Frontal cortex (tissue), 4 donors: Measurements from ENCODE around the gene TENM4. TPM values are rescaled to one million over a fixed set of nuclear protein-coding genes. Genes with fewer than 3 reads are reported as not detected.

ENCODE experiments used
- DNase-seq, 2 donors: peaks; one replicate each; pipeline ENCODE4 v3.0.0; 2012; ENCODE audit warnings: low spot score in 2 of 2
- FAIRE-seq: peaks from 2 replicates; lab custom pipeline; 2012; peaks lifted over from hg19 to GRCh38; lab: Jason Lieb, UNC
- total RNA-seq: library from RNA; depleted of rRNA; stranded (reverse); fragments of >200 nt; gene quantifications from one replicate; pipeline ENCODE4 v1.2.3, GENCODE V29; 2014
- donor health status: control.
- donor health status: control.
- donor health status: control.

TENM4 gene
- total RNA-seq, 1 donor from 2014 or later = 55.0 TPM

DNA sequence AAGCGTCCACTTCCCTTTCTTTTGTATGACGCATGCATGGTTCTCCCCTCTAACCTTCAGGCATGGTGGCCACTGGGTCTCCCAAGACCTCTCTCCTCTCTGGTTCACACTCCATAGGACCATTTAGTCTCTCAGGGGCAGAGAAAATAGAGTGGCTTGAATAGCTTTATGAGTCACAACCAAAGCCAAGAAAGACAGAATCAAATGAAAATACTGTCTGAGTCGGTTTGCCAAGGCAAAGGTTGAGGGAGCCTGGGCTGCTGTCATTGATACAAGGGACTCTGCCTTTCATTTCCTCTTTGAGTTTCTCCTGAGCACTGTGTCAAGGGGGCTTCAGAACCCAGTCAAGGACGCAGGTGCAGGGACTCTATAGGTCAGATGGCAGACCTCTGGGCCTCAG, 44.2 kb downstream of the TENM4 start:
- DNase-seq (no peak), FAIRE-seq (no peak)

DNA sequence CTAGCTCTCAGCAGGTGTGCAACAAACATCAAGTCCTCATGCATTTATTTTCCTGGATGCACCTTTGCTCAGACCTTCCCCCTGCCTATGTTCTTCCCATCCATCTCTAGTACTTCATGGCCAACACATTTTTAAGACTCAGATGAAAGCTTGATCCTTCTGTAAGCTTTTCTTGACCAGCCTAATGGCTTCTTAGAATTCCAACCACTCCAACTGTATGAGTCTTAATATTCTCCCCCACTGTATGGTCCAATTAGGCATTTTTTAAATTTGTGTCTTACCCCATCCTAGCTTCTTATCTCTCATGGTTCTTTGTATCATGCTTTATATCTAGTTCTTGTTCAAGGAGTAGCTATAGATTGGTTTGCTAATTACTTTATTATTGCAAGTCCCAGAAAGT, 44.8 kb downstream of the TENM4 start:
- FAIRE-seq (no peak), DNase-seq (no peak)

DNA sequence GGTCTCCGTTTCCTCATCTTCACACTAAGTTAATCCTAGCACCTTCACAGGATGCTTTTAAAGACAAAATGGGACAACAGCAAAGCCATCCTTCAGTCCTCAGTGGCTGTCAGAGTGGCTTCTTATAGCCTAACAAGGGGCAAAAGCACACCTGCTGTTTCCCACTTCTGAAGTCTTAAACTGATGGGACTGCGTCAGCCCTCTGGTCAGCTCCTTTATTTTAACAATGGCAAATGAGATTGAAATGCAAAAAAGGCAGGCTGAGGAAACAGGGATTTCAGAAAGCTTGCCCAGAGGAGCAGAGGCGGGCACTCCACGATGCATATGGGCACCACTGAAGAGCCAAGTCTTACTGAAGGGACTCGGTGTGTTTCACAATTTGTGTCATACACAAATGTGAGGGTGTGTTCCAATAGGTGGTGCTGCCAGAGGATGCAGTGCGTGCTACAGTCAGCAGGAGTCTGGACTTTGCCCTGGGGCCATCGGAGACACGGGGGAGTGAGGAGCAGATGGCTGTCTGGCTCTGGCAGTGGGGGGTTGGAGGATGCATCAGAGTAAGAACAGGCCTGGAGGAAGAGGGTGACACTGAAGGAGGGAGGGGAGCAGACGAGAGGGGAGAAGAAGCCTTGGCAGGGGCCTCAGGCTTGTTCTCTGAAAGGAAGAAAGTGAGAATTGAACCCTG, 47.3 kb downstream of the TENM4 start:
- no peak for FAIRE-seq
- no peak for DNase-seq

- DNase-seq (no peak), FAIRE-seq (no peak)
Measured at GRCh38 chr11:79392161-79392560, 48.7 kb downstream of the TENM4 start.

DNA sequence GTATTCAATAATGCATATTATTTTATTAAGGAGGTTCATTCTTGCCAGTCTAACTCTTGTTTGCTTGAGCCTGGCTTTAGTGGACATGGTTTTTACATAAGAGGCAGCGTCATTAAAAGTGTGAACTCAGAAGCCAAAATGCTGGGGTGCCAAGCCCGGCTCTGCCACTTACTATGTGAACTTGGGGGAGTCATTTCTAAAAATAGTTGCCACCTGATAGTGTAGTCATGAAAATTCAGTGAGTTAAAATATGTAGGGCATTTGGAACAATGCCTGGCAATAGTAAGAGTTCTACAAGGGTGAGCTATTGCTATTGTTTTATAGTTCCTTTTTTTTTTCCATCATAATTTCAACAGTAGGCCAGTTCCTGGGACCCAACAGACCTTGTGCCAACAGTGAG, 49.9 kb downstream of the TENM4 start:
- DNase-seq (no peak), FAIRE-seq (no peak)

GRCh38 chr11:79390477-79390876, 50.4 kb downstream of the TENM4 start:
- DNase-seq = no peak
- FAIRE-seq = no peak

GRCh38 chr11:79388201-79388600, 52.6 kb downstream of the TENM4 start:
- no peak for DNase-seq
- no peak for FAIRE-seq

DNA sequence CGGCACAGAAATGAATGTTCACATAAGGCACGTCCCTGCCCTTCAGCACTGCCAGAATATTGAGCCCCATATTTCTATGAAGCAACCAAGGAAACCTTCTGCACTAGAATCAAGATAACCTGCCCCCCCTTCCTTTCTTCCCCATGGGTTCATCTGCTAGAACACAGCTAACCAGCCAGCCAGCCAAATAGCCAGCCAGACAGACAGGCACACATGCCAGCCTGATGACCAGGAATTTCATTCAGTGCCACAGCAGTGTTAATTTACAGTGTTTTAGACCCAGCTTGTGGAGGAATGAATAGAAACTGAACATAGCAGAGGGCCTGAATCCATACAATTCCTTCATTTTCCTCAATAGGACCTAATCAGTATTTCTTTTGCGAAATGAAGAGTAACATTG, 57.0 kb downstream of the TENM4 start:
- no peak for DNase-seq
- FAIRE-seq = no peak

DNA sequence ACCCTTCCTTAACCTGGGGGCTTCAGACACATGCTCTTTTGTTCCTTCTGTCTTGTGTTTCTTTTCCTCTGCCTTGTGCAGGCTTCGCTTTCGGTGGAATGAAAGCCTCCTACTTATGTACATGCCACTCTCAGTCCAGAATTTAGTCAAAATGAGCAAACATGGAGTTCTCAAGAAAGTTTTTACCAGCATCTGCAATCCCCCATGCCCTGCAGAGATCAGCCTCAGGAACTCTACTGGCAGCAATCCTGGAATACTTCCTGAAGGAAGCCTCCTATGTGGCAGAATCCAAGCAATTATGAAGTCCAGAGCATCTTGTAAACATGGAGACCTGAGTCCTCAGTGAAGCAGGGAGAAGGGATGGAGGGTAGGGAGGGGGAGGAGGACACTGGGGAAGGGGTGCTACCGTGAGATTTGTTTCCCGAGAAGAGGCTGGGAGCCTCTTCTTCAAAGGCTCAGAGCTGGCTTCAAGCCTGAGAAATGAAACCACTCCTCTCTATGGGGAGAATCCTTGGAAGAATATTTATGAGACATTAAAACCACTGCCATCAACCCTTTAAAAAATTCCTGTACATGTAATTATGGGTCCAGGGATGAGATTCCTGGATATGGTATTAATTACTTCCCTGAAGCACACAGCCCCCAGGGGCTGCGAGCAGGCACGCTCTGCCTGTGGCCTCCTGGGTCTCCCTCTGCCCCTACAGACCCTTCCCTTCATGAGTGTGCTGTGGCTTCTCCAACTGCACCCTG, 58.4 kb downstream of the TENM4 start:
- FAIRE-seq = no peak
- DNase-seq = no peak

DNA sequence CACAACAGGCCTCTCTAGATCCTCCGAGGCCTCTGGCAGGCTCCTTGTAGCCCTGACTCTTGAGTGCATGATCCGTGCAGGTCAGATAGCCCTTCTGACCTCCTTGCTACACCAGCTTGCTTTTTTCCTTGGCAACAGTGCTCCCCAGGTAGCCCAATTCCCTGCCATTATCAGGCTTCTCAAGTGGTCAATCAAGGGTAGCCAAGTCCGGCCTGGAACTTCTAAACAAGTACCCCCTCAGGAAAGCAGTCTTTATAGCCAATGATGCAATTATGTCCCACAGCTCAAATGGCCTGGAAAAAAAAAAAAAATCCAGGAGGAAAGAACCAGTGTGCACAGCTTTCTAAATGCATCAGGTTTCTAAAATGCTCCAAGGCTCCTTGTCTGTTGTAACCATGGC, 59.8 kb downstream of the TENM4 start:
- DNase-seq (no peak), FAIRE-seq (no peak)

- DNase-seq (no peak), FAIRE-seq (no peak)
Measured at GRCh38 chr11:79377406-79377805, 63.4 kb downstream of the TENM4 start.

DNA sequence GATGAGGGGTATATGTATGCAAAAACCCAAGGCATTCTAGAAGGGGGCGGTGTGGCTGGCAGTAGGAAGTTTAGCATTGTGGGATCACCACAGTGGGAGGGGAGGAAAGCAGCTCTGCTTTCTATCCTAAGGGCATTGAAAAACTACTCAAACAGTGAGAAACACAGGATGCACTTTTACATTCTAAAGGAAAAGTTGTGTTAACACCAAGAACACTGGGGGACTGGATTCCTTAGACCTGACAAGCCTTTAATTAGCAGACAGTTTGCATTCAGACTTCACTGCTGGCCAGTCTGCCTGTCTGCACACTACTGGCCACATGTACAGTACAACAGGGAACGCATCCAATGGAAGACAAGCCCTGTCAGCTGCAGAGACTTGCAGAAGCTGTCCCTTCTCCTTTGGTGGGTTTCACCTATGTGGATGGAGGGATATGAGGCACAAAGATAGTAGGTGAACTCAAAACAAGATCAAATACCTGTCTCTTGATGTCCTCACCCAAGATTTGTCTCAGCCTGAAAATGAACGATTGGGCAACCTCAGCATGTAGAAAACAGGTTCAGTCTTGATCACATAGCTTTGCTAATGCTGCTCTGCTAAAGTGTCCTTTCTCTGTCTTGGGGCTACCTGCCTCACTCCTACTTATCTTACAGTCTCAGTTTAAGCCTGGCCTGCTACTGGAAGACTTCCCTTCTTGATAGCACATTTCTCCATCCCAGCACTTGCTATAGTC, 64.8 kb downstream of the TENM4 start:
- FAIRE-seq (no peak), DNase-seq (no peak)

DNA sequence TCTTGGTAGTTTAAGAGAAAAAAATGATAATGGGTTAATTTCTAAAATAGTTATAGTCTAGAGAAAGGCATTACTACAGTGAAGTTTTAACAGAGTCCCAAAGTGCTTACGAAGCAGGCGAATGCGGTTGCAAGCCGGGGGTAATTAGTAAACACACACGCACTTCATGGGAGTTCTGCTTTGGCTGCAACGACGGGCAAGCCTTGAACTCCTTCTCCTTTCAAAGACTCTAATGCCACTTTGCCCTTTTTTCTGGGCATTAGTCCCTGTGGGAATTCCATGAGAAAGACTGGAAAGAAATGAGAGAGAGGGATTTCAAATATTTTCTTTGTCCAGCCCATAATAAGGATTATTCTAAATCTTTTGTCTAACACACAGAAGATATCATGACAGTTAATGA, 66.1 kb downstream of the TENM4 start:
- FAIRE-seq (no peak), DNase-seq (peak in 1 of 2 donors; percentile 20)

- no peak for DNase-seq
- FAIRE-seq = no peak
Measured at GRCh38 chr11:79371724-79372123, 69.1 kb downstream of the TENM4 start.

DNA sequence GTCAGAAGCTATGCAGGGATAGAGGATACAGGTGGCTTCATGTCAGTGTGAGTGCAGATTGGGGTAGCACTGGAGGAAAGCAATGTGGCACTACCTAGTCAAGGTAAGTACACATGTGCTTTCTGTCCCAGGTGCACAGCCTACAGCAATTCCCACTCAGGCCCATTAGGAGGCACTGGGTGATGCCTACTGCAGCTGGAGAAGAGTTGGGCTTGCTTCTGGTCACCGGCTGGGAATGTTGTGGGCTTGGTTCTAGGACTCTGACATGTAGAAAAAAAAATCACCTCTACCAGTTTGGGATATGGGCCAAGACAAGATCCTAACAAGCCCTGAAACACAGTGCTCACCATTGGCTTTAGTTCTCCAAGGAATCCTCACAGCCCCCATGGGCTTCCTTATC, 69.7 kb downstream of the TENM4 start:
- no peak for FAIRE-seq
- DNase-seq = no peak

- FAIRE-seq (no peak), DNase-seq (no peak)
Measured at GRCh38 chr11:79369055-79369454, 71.8 kb downstream of the TENM4 start.

GRCh38 chr11:79367844-79368243, 73.0 kb downstream of the TENM4 start:
- DNase-seq (no peak), FAIRE-seq (no peak)

DNA sequence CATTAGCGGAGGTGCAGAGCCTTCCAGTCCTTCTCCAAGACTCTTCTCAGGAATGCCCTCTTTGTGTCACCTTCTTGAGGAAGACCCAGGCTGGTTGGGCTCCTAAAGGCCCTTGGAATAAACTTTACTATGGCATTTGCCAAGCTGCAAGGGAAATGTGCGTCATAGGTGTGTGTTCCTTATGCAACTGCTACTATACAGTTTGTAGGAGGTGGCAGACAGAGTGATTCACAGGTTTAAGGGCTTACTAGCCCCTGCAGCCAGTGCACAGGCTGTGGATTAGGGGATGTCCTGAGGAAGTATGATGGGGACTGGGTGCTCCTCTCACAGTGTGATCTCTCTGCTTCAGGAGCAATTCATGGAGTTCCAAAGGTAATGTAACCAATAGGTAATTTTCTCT, 74.6 kb downstream of the TENM4 start:
- FAIRE-seq (no peak), DNase-seq (no peak)

GRCh38 chr11:79363861-79364378, 76.9 kb downstream of the TENM4 start:
- DNase-seq = no peak
- FAIRE-seq = no peak

- FAIRE-seq (no peak), DNase-seq (no peak)
Measured at GRCh38 chr11:79363256-79363655, 77.6 kb downstream of the TENM4 start.

GRCh38 chr11:79362821-79363220, 78.0 kb downstream of the TENM4 start:
- no peak for DNase-seq
- no peak for FAIRE-seq
